ENCODE results near the gene SYCP3. TPM values are rescaled to one million over a fixed set of nuclear protein-coding genes. Genes with fewer than 3 reads are reported as not detected.

The SYCP3 gene
- total RNA-seq, 1 experiment from 2014 or later: 0.31 TPM

DNA sequence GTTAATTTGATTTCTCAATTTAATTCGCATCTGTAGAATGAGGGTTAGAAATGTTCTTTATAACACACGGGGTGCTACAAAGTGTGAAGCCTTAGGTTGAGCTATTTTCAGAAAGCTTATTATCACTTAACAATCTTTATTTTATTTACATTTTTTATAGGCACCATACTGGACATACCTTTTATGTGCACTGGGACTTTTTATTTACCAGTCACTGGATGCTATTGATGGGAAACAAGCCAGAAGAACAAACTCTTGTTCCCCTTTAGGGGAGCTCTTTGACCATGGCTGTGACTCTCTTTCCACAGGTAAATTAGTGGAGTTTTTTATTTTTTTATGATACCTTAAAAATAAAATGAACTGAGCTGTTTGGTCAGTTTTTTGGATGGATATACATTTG, 25.3 kb downstream of the SYCP3 start:
- Histone ChIP-seq H3K79me1 (ENCODE audit: insufficient read depth, low read depth, low read length, poor library complexity, severe bottlenecking) (no peaks in the 10 kb centered on the region), H2BK20ac (ENCODE audit: low read depth, low read length, poor library complexity, severe bottlenecking) (no peak overlapping the region), H4K5ac (ENCODE audit: insufficient read length, low read depth, low read length) (no peak overlapping the region), H2BK120ac (ENCODE audit: low read depth, low read length, poor library complexity, severe bottlenecking) (no peak overlapping the region), H3K27me3 (ENCODE audit: insufficient read depth, low read length) (no peaks in the 10 kb centered on the region), H3K9me3 (ENCODE audit: control insufficient read depth, low read depth, low read length) (no peaks in the 10 kb centered on the region), H3K4me2 (ENCODE audit: insufficient read depth, insufficient read length, low read length) (no peak overlapping the region), H3K56ac (ENCODE audit: insufficient read length, low read depth, low read length) (no peak overlapping the region), H4K8ac (replicated peaks; ENCODE audit: insufficient read length, low read depth, low read length) (no peak overlapping the region), H2BK12ac (ENCODE audit: insufficient read length, low read depth, low read length) (no peak overlapping the region), H2BK5ac (ENCODE audit: insufficient read length, low read length) (no peak overlapping the region), H3K4ac (ENCODE audit: low read depth, low read length) (no peak overlapping the region), H3K9ac (ENCODE audit: extremely low read depth, insufficient read length, low read length) (no peak overlapping the region), H3T11ph (ENCODE audit: low read length) (no peak overlapping the region), H2AK5ac (ENCODE audit: insufficient read length, low read length) (no peak overlapping the region), H3K23me2 (ENCODE audit: insufficient read length, low read depth, low read length, poor library complexity, severe bottlenecking) (no peaks in the 10 kb centered on the region), H3K79me2 (ENCODE audit: insufficient read depth, low read length) (no peaks in the 10 kb centered on the region), H3K14ac (ENCODE audit: insufficient read depth, low read length) (no peak overlapping the region), H2AFZ (ENCODE audit: low read length) (no peak overlapping the region), H3K27ac (ENCODE audit: insufficient read length, low read depth, low read length) (no peak overlapping the region), H4K91ac (ENCODE audit: insufficient read length, low read depth, low read length) (no peak overlapping the region), H4K20me1 (ENCODE audit: control insufficient read depth, insufficient read depth, insufficient read length) (no peaks in the 10 kb centered on the region), H2BK15ac (ENCODE audit: low read depth, low read length) (no peak overlapping the region), H3K4me1 (ENCODE audit: insufficient read depth, low read length) (no peaks in the 10 kb centered on the region), H3K18ac (ENCODE audit: insufficient read length, low read depth, low read length) (no peak overlapping the region), H3K23ac (ENCODE audit: insufficient read length, low read depth, low read length) (no peak overlapping the region)
- TF ChIP-seq, protein P1, sequence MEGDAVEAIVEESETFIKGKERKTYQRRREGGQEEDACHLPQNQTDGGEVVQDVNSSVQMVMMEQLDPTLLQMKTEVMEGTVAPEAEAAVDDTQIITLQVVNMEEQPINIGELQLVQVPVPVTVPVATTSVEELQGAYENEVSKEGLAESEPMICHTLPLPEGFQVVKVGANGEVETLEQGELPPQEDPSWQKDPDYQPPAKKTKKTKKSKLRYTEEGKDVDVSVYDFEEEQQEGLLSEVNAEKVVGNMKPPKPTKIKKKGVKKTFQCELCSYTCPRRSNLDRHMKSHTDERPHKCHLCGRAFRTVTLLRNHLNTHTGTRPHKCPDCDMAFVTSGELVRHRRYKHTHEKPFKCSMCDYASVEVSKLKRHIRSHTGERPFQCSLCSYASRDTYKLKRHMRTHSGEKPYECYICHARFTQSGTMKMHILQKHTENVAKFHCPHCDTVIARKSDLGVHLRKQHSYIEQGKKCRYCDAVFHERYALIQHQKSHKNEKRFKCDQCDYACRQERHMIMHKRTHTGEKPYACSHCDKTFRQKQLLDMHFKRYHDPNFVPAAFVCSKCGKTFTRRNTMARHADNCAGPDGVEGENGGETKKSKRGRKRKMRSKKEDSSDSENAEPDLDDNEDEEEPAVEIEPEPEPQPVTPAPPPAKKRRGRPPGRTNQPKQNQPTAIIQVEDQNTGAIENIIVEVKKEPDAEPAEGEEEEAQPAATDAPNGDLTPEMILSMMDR (conservative IDR thresholded peaks at IDR 0.05): no peak
- H3K4me1 Mint-ChIP-seq: peaks cover 3 to 4% of the 10 kb centered on the region in 2 experiments; a peak in 2 of 4 replicates
- H3K4me3 Mint-ChIP-seq: no peak overlapping the region
- no peaks in the 10 kb centered on the region for H3K27me3 Mint-ChIP-seq (ENCODE audit: low read depth)
- no peak overlapping the region for H3K27ac Mint-ChIP-seq
- H3K9me3 Mint-ChIP-seq: no peaks in the 10 kb centered on the region
- no peaks in the 10 kb centered on the region for H3K36me3 Mint-ChIP-seq (ENCODE audit: insufficient read depth in 1 of 3, low read depth in 3 of 3)
- WGBS (ENCODE audit: extremely low coverage, insufficient read length, low lambda C conversion rate): no CpG with 5 or more reads among the region's 2 CpGs
- DNase-seq: no peak
